Gastroesophageal sphincter (tissue), 3 donors: Measurements from ENCODE around the gene ATP13A2.

ENCODE experiments used
- CTCF ChIP-seq, 4 experiments: fragments of 200-600 bp in 2 of 4; fragments of 450-650 bp in 2 of 4; sonication (generic) in 1 of 4; IDR thresholded peaks; one replicate each; pipeline ENCODE4 v1.5.1; 2017 to 2019; ENCODE audit warnings: antibody characterized with exemption in 4 of 4, mild to moderate bottlenecking in 2 of 4, moderate library complexity in 2 of 4
- POLR2AphosphoS5 ChIP-seq: sonication (generic); formaldehyde crosslinking; IDR thresholded peaks from one replicate; pipeline ENCODE4 v1.6.1; 2017; ENCODE audit warnings: antibody characterized with exemption

- TF ChIP-seq POLR2AphosphoS5 (no peak), CTCF (IDR thresholded peaks at IDR 0.05) (no peak)
These were observed 38.5 kb downstream of the ATP13A2 start for GRCh38 chr1:16973215-16973614.
